Keratinocyte (primary cell): ENCODE measurements around the gene TRAF3. TPM values are rescaled to one million over a fixed set of nuclear protein-coding genes. Genes with fewer than 3 reads are reported as not detected.

Experiments used
- DNase-seq: peaks from one replicate; pipeline ENCODE4 v3.0.0-alpha.2; 2011; ENCODE audit warnings: low read depth, missing footprints, low spot score
- FAIRE-seq: peaks from 2 replicates; lab custom pipeline; 2011; peaks lifted over from hg19 to GRCh38; lab: Jason Lieb, UNC
- H2AFZ ChIP-seq: 2 replicates; pipeline ENCODE4 v1.6.0; 2012; ENCODE audit warnings: low read length, control low read depth, inconsistent platforms; ENCODE audit not compliant: control insufficient read depth
- H3K27ac ChIP-seq: 2 replicates; pipeline ENCODE4 v1.5.1; 2011; ENCODE audit warnings: low read length; ENCODE audit not compliant: control insufficient read depth, insufficient read depth
- H3K27me3 ChIP-seq: 3 replicates; pipeline ENCODE4 v1.6.0; 2011; ENCODE audit warnings: low read length; ENCODE audit not compliant: control insufficient read depth, insufficient read depth; ENCODE audit errors: extremely low read depth
- H3K36me3 ChIP-seq, 2 experiments: 2 replicates in 1 of 2; 3 replicates in 1 of 2; pipeline ENCODE4 v1.5.1; 2011; ENCODE audit warnings: low read length in 2 of 2, mild to moderate bottlenecking in 1 of 2; ENCODE audit not compliant: control insufficient read depth in 2 of 2, insufficient read depth in 2 of 2; ENCODE audit errors: extremely low read depth in 1 of 2
- H3K4me1 ChIP-seq: 3 replicates; pipeline ENCODE4 v1.5.1; 2011; ENCODE audit warnings: low read length; ENCODE audit not compliant: control insufficient read depth, insufficient read depth; ENCODE audit errors: extremely low read depth
- H3K4me2 ChIP-seq: 3 replicates; pipeline ENCODE4 v1.6.0; 2011; ENCODE audit warnings: low read depth, low read length; ENCODE audit not compliant: control insufficient read depth, insufficient read depth; ENCODE audit errors: extremely low read depth
- H3K4me3 ChIP-seq, 3 experiments: fragments of 200-600 bp in 1 of 3; sonication (generic) in 1 of 3; 2 replicates in 2 of 3; 3 replicates in 1 of 3; pipeline ENCODE4 v1.5.1; 2011 to 2016; ENCODE audit warnings: low read length in 3 of 3, mild to moderate bottlenecking in 3 of 3, control low read depth in 2 of 3, inconsistent platforms in 1 of 3, low read depth in 1 of 3, mixed read lengths in 1 of 3, mixed run types in 1 of 3, moderate library complexity in 1 of 3; ENCODE audit not compliant: control insufficient read depth in 2 of 3, insufficient read depth in 2 of 3; ENCODE audit errors: extremely low read depth in 1 of 3
- H3K79me2 ChIP-seq: 2 replicates; pipeline ENCODE4 v1.6.0; 2012; ENCODE audit warnings: low read length; ENCODE audit not compliant: control insufficient read depth, insufficient read depth
- H3K9ac ChIP-seq: 3 replicates; pipeline ENCODE4 v1.6.0; 2011; ENCODE audit warnings: low read length; ENCODE audit not compliant: control insufficient read depth, insufficient read depth; ENCODE audit errors: extremely low read depth
- H3K9me1 ChIP-seq: 3 replicates; pipeline ENCODE4 v1.6.0; 2011; ENCODE audit warnings: low read length; ENCODE audit not compliant: control insufficient read depth, insufficient read depth; ENCODE audit errors: extremely low read depth
- H3K9me3 ChIP-seq: 2 replicates; pipeline ENCODE4 v1.5.1; 2012; ENCODE audit warnings: low read depth, low read length; ENCODE audit not compliant: control insufficient read depth
- H4K20me1 ChIP-seq: 3 replicates; pipeline ENCODE4 v1.6.0; 2011; ENCODE audit warnings: low read length; ENCODE audit not compliant: control insufficient read depth, insufficient read depth; ENCODE audit errors: extremely low read depth
- EZH2 ChIP-seq: IDR thresholded peaks from one replicate; pipeline ENCODE4 v1.6.1; 2012; ENCODE audit warnings: inconsistent platforms, mild to moderate bottlenecking, low read length, moderate library complexity
- dilution Hi-C: fragments of 300-500 bp; cut with MboI; formaldehyde crosslinking; loops from one replicate; pipeline ENCODE4 v1.7.0; 2020; ENCODE audit warnings: low sequenced_read_pairs; ENCODE audit not compliant: extremely low pct_ligation_motif_present
- polyA plus RNA-seq, 5 experiments: library from polyadenylated mRNA; depleted of rRNA in 3 of 5; stranded (reverse) in 3 of 5; stranded (forward) in 1 of 5; unstranded in 1 of 5; fragments of >200 nt; gene quantifications; 1 replicate in 1 of 5; 2 replicates in 3 of 5; 3 replicates in 1 of 5; pipeline versions ENCODE4 v1.2.1 to v1.2.3, GENCODE V29; 2011 to 2012; ENCODE audit warnings: missing spikeins in 2 of 5, low read depth in 1 of 5, low replicate concordance in 1 of 5
- TF ChIP-seq, protein P1 (sequence below), 3 experiments: IDR thresholded peaks in 1 of 3; conservative IDR thresholded peaks in 1 of 3; optimal IDR thresholded peaks in 1 of 3; 2 replicates in 2 of 3; 3 replicates in 1 of 3; pipeline versions ENCODE3 to v1.5.1; 2011; ENCODE audit warnings: low read length in 3 of 3, mild to moderate bottlenecking in 3 of 3, moderate library complexity in 2 of 3, control low read depth in 1 of 3, inconsistent platforms in 1 of 3; ENCODE audit not compliant: insufficient read depth in 2 of 3; ENCODE audit errors: extremely low read depth in 1 of 3

Gene TRAF3
- polyA plus RNA-seq, 1 donor (not counting 4 experiments of a cell fraction or from before 2014, with no cell fraction given) = 12.5 TPM

DNA sequence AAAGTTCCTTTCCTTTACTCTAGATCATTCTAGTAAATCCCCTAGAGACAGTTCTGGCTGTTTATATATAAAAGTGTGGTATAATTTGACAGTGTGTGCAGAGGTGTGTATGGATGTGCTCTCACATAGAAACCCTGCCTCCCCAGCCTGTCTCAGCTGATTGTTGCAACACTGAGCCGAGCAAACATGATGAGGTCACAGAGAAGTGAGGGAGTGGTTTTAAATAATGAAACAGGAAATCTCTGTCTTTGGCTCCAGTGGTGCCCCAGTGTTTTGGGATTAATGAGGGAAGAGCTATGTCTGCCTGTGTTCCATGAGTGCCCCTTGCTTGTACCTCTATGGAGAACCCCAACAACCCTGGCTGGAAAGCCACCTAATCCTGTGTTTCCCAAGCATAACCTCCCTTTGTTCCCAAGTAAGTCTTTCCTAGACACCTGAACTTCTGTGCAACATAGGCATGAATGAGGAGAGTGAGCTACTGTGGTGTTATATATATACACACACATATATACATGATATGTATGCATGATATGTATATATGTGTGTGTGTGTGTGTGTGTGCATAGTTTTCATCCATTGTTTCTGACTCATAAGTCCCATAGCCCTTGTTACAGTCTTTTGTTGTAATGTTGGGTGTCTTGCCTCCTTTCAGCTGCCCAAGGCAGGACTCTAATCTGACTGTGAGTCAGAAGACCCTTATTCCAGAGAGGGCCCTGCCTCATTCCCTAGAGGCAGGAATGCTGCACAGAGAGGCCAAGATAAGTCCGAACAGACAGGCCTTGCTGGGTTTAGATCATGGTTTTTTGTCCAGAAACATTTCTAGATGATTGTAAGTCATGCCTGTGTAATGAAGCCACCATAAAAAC, 18.0 kb downstream of the TRAF3 start:
- peak; percentile 67 for FAIRE-seq
- dilution Hi-C loops = no loop called here

DNA sequence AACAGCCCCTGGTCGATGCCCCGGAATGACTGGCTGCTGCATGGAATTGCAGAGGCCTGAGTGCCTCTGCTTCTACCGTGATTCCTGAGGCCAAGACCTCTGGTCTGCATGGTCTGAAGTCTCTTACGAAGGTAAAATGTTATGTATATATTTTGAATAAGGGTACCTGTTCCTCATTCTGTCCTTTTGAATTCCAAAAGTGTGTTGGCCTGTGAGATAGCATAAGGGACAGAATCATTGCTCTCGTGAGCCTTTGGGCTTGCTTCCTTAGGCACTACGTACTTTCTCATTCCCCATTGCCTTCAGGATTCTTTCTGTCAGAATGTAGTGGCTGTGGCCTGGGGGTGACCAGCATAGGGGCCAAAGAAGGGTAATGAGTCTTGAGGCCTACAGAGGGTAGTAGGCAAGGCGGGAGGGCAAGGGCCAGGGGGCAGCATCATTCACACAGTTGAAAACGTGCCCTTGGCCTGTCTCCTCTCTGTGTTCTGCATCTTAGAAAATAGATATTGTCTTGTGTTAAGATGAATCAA, 19.5 kb downstream of the TRAF3 start:
- Histone ChIP-seq H3K9me3 (no peaks in the 10 kb centered on the region), H3K9ac (no peak overlapping the region), H3K9me1 (no peaks in the 10 kb centered on the region), H2AFZ (no peak overlapping the region), H3K27me3 (no peaks in the 10 kb centered on the region), H3K4me3 (no peak overlapping the region), H3K36me3 (peaks cover 0 to 5% of the 10 kb centered on the region in 2 experiments), H3K79me2 (peaks cover 58% of the 10 kb centered on the region), H3K4me1 (peaks cover 13% of the 10 kb centered on the region), H3K27ac (no peak overlapping the region), H3K4me2 (no peak overlapping the region), H4K20me1 (no peaks in the 10 kb centered on the region)
- no peak for FAIRE-seq
- TF ChIP-seq EZH2 = no peak
- TF ChIP-seq, protein P1, sequence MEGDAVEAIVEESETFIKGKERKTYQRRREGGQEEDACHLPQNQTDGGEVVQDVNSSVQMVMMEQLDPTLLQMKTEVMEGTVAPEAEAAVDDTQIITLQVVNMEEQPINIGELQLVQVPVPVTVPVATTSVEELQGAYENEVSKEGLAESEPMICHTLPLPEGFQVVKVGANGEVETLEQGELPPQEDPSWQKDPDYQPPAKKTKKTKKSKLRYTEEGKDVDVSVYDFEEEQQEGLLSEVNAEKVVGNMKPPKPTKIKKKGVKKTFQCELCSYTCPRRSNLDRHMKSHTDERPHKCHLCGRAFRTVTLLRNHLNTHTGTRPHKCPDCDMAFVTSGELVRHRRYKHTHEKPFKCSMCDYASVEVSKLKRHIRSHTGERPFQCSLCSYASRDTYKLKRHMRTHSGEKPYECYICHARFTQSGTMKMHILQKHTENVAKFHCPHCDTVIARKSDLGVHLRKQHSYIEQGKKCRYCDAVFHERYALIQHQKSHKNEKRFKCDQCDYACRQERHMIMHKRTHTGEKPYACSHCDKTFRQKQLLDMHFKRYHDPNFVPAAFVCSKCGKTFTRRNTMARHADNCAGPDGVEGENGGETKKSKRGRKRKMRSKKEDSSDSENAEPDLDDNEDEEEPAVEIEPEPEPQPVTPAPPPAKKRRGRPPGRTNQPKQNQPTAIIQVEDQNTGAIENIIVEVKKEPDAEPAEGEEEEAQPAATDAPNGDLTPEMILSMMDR (optimal IDR thresholded peaks at IDR 0.05 in 1 of 3, IDR thresholded peaks at IDR 0.05 in 1 of 3, conservative IDR thresholded peaks at IDR 0.05 in 1 of 3; ENCODE audit: extremely low read depth in 1 of 3, insufficient read depth in 2 of 3, low read length in 3 of 3) = no peak
- DNase-seq = no peak
- dilution Hi-C loops = no loop called here

More for the DNA sequence above, 18.0 kb downstream of the TRAF3 start:
- no peaks in the 10 kb centered on the region for H3K9me1 ChIP-seq
- H3K27me3 ChIP-seq = no peaks in the 10 kb centered on the region
- TF ChIP-seq, protein P1 (optimal IDR thresholded peaks at IDR 0.05 in 1 of 3, IDR thresholded peaks at IDR 0.05 in 1 of 3, conservative IDR thresholded peaks at IDR 0.05 in 1 of 3; ENCODE audit: extremely low read depth in 1 of 3, insufficient read depth in 2 of 3, low read length in 3 of 3) = peak in 1 of 3 experiments; percentile 41
- no peak for TF ChIP-seq EZH2
- H3K27ac ChIP-seq = peak overlapping the region; percentile 90
- peak overlapping the region; percentile 54 for H2AFZ ChIP-seq
- peak overlapping the region; percentile 73 for H3K4me2 ChIP-seq
- H3K36me3 ChIP-seq = peaks cover 0 to 5% of the 10 kb centered on the region in 2 experiments
- H3K9ac ChIP-seq = peak overlapping the region; percentile 59
- H4K20me1 ChIP-seq = no peaks in the 10 kb centered on the region
- H3K4me1 ChIP-seq = peaks cover 13% of the 10 kb centered on the region
- DNase-seq = peak; percentile 66
- H3K4me3 ChIP-seq = peak overlapping the region in 1 of 3 experiments; percentile 23
- no peaks in the 10 kb centered on the region for H3K9me3 ChIP-seq
- H3K79me2 ChIP-seq = peaks cover 64% of the 10 kb centered on the region
